Sigmoid colon (tissue), 3 donors: ENCODE results near the gene SLC2A1.
A peak's percentile ranks its signal among the peaks of the same experiment; 100 is the strongest.

ENCODE experiments used
- CTCF ChIP-seq, 4 experiments: fragments of 450-650 bp in 3 of 4; fragments of 200-600 bp in 1 of 4; IDR thresholded peaks; one replicate each; pipeline ENCODE4 v1.5.1; 2016 to 2019; ENCODE audit warnings: antibody characterized with exemption in 4 of 4, mild to moderate bottlenecking in 3 of 4, moderate library complexity in 2 of 4
- POLR2A ChIP-seq, 2 donors: fragments of 450-650 bp; IDR thresholded peaks; one replicate each; pipeline ENCODE4 v1.6.1; 2016; ENCODE audit warnings: antibody characterized with exemption in 2 of 2, mild to moderate bottlenecking in 2 of 2, moderate library complexity in 2 of 2

GRCh38 chr1:42922687-42923366 is 35.8 kb downstream of the SLC2A1 start:
- peak; percentile 12 to 69 (median 39) for TF ChIP-seq CTCF (IDR thresholded peaks at IDR 0.05)
- no peak for TF ChIP-seq POLR2A (IDR thresholded peaks at IDR 0.05)
